ENCODE results near the gene PIP5K1C. TPM values are rescaled to one million over a fixed set of nuclear protein-coding genes. Genes with fewer than 3 reads are reported as not detected.

The PIP5K1C gene
- total RNA-seq, 1 experiment from 2014 or later: 26.9 TPM

DNA sequence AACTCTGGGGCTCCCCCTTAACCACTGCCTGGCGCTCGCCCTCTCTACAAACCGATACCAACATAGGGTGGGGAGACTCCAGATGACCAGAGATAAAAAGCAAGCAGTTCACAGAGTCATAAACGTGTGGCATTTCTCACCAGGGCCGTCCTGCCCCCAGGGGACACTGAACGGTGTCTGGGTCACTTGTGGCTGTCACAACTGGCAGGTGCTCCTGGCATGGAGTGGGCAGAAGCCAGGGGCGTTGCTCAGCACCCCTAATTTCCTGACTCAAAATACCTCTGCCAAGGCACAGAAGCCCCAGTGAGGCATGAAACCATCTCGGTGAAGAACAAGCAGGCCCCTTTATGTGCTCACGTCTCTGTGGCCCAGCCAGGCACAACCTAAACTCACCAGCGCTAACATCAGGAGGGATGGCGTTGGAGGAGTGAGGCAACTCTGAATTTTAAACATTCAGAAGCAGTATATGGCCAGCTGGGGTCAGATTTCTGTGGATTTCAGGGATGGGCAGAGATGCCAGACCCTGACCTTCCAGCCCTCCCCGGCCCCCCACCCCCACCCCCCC lies 1.8 kb downstream of the PIP5K1C start:
- intact Hi-C loops (cut with micrococcal nuclease): no loop called here
- no peaks in the 10 kb centered on the region for H3K27me3 ChIP-seq (ENCODE audit: insufficient read depth, low read length)
- H3K79me2 ChIP-seq (ENCODE audit: insufficient read depth, low read length): peaks cover 51% of the 10 kb centered on the region
- H3K4me1 ChIP-seq (ENCODE audit: control insufficient read depth in 1 of 2, insufficient read depth in 2 of 2, low read length in 2 of 2): peaks cover 2 to 16% of the 10 kb centered on the region in 2 experiments; a peak in 2 of 4 replicates
- no peak overlapping the region for H3K9ac ChIP-seq (ENCODE audit: low read length)
- ChIA-PET POLR2A (no interaction called here), CTCF (no interaction called here), RAD21 (ENCODE audit: low non-redundant PET in 1 of 2, low total read pairs in 2 of 2, uncharacterized antibody in 2 of 2, unreplicated experiment in 2 of 2) (no interaction called here)
- H4K20me1 ChIP-seq (ENCODE audit: insufficient read depth): no peaks in the 10 kb centered on the region
- H2AFZ ChIP-seq (ENCODE audit: low read depth, low read length, poor library complexity, severe bottlenecking): no peak overlapping the region
- H3K4me2 ChIP-seq (ENCODE audit: low read length): peak overlapping the region; percentile 12; the same call in 1 of the 2 replicates
- H3K36me3 ChIP-seq (ENCODE audit: control insufficient read depth in 1 of 2, insufficient read depth in 2 of 2, low read length in 2 of 2): no peaks in the 10 kb centered on the region; a peak in 1 of 4 replicates
- DNase-seq (ENCODE audit: low read depth, low spot score): no peak
- TSS peak; percentile 54 for BruUV-seq (replicated peaks)
- TF ChIP-seq, protein P1, sequence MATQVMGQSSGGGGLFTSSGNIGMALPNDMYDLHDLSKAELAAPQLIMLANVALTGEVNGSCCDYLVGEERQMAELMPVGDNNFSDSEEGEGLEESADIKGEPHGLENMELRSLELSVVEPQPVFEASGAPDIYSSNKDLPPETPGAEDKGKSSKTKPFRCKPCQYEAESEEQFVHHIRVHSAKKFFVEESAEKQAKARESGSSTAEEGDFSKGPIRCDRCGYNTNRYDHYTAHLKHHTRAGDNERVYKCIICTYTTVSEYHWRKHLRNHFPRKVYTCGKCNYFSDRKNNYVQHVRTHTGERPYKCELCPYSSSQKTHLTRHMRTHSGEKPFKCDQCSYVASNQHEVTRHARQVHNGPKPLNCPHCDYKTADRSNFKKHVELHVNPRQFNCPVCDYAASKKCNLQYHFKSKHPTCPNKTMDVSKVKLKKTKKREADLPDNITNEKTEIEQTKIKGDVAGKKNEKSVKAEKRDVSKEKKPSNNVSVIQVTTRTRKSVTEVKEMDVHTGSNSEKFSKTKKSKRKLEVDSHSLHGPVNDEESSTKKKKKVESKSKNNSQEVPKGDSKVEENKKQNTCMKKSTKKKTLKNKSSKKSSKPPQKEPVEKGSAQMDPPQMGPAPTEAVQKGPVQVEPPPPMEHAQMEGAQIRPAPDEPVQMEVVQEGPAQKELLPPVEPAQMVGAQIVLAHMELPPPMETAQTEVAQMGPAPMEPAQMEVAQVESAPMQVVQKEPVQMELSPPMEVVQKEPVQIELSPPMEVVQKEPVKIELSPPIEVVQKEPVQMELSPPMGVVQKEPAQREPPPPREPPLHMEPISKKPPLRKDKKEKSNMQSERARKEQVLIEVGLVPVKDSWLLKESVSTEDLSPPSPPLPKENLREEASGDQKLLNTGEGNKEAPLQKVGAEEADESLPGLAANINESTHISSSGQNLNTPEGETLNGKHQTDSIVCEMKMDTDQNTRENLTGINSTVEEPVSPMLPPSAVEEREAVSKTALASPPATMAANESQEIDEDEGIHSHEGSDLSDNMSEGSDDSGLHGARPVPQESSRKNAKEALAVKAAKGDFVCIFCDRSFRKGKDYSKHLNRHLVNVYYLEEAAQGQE (IDR thresholded peaks at IDR 0.05; ENCODE audit: low read depth): no peak
- TF ChIP-seq EZH2 (IDR thresholded peaks at IDR 0.05) (no peak), SIN3A (IDR thresholded peaks at IDR 0.05; ENCODE audit: low read depth) (no peak), JUND (IDR thresholded peaks at IDR 0.05) (no peak), SP1 (IDR thresholded peaks at IDR 0.05; ENCODE audit: low read depth) (no peak), EZH2phosphoT487 (IDR thresholded peaks at IDR 0.05; ENCODE audit: borderline replicate concordance) (no peak), POLR2AphosphoS5 (IDR thresholded peaks at IDR 0.05; ENCODE audit: low read depth, low read length) (no peak), TCF7L2 (IDR thresholded peaks at IDR 0.05; ENCODE audit: borderline replicate concordance, extremely low read depth, insufficient read depth, insufficient read length) (no peak)
- TF ChIP-seq, protein P2, sequence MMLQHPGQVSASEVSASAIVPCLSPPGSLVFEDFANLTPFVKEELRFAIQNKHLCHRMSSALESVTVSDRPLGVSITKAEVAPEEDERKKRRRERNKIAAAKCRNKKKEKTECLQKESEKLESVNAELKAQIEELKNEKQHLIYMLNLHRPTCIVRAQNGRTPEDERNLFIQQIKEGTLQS (IDR thresholded peaks at IDR 0.05): no peak
- H3K27ac ChIP-seq (ENCODE audit: low read depth, low read length): no peak overlapping the region
- no peak overlapping the region for H3K4me3 ChIP-seq (replicated peaks in 1 of 2; ENCODE audit: low read depth in 1 of 2, low read length in 2 of 2)
- ATAC-seq: no peak
- H3K9me3 ChIP-seq (ENCODE audit: control insufficient read depth in 1 of 2, insufficient read depth in 1 of 2, low read depth in 1 of 2, low read length in 2 of 2): no peaks in the 10 kb centered on the region
- no peaks in the 10 kb centered on the region for H3K9me2 ChIP-seq (ENCODE audit: insufficient read depth)
